NCI-H1092 treated with DMSO at 0.1 percent for 48 hours (cell line): ENCODE measurements around the gene IRAK1BP1.
"Not testable (repeated sequence)": the region's sequence is repeated elsewhere in the genome, so short reads cannot be mapped to it uniquely, and the experiment has no call there.

Experiments used
- DNase-seq: peaks from one replicate; lab custom pipeline; 2025; lab: John Stamatoyannopoulos, UW

IRAK1BP1 gene

GRCh38 chr6:78867370-78868040 lies at the start of gene IRAK1BP1:
TSS of gene IRAK1BP1 (plus strand) at chr6:78867551. CDS start at chr6:78867577, 26 bp downstream.
- peak; percentile 87 for DNase-seq

- no peak for DNase-seq
Measured at GRCh38 chr6:78824045-78824444, 43.3 kb upstream of the IRAK1BP1 start.

GRCh38 chr6:78829407-78829806 lies 37.9 kb upstream of the IRAK1BP1 start:
- no peak for DNase-seq

GRCh38 chr6:78830805-78831204 lies 36.5 kb upstream of the IRAK1BP1 start:
- no peak for DNase-seq

- no peak for DNase-seq
Measured at GRCh38 chr6:78831492-78831891, 35.9 kb upstream of the IRAK1BP1 start.

GRCh38 chr6:78832091-78832808 lies 35.1 kb upstream of the IRAK1BP1 start:
- no peak for DNase-seq

GRCh38 chr6:78835817-78836216 lies 31.5 kb upstream of the IRAK1BP1 start:
- no peak for DNase-seq

GRCh38 chr6:78836598-78836997 lies 30.8 kb upstream of the IRAK1BP1 start:
- DNase-seq: no peak

- DNase-seq: no peak
Measured at GRCh38 chr6:78841111-78841510, 26.2 kb upstream of the IRAK1BP1 start.

- no peak for DNase-seq
Measured at GRCh38 chr6:78842953-78843352, 24.4 kb upstream of the IRAK1BP1 start.

- DNase-seq: no peak
Measured at GRCh38 chr6:78844899-78845298, 22.5 kb upstream of the IRAK1BP1 start.

GRCh38 chr6:78845567-78845966 lies 21.8 kb upstream of the IRAK1BP1 start:
- no peak for DNase-seq

- DNase-seq: no peak
Measured at GRCh38 chr6:78850621-78851020, 16.7 kb upstream of the IRAK1BP1 start.

GRCh38 chr6:78851156-78851555 lies 16.2 kb upstream of the IRAK1BP1 start:
- DNase-seq: no peak

- DNase-seq: no peak
Measured at GRCh38 chr6:78854546-78854945, 12.8 kb upstream of the IRAK1BP1 start.

- DNase-seq: not testable (repeated sequence)
Measured at GRCh38 chr6:78858339-78858938, 8.9 kb upstream of the IRAK1BP1 start.

GRCh38 chr6:78861509-78861908 lies 5.8 kb upstream of the IRAK1BP1 start:
- no peak for DNase-seq

GRCh38 chr6:78863576-78863975 lies 3.8 kb upstream of the IRAK1BP1 start:
- DNase-seq: no peak

- DNase-seq: no peak
Measured at GRCh38 chr6:78864957-78865356, 2.4 kb upstream of the IRAK1BP1 start.

GRCh38 chr6:78867020-78867369 lies 356 bp upstream of the IRAK1BP1 start:
- DNase-seq: no peak

GRCh38 chr6:78868116-78868515 lies 765 bp downstream of the IRAK1BP1 start:
- DNase-seq: no peak

- no peak for DNase-seq
Measured at GRCh38 chr6:78875505-78875904, 8.2 kb downstream of the IRAK1BP1 start.

GRCh38 chr6:78883651-78884050 lies 16.3 kb downstream of the IRAK1BP1 start:
- no peak for DNase-seq
